B cell (primary cell): ENCODE results near the gene CATSPERD.

Source experiments
- CTCF ChIP-seq: fragments of 200-600 bp; IDR thresholded peaks from one replicate; pipeline ENCODE4 v1.8.0; 2022; ENCODE audit warnings: antibody characterized with exemption, mild to moderate bottlenecking
- EZH2 ChIP-seq: IDR thresholded peaks from 2 replicates; pipeline ENCODE4 v1.6.1; 2012; ENCODE audit warnings: borderline replicate concordance, low read depth, mild to moderate bottlenecking, moderate library complexity, low read length; ENCODE audit not compliant: insufficient read depth, poor library complexity, severe bottlenecking

GRCh38 chr19:5782945-5783919, 62.8 kb downstream of the CATSPERD start:
- TF ChIP-seq CTCF (no peak), EZH2 (no peak)
